Mammary microvascular endothelial cell (primary cell): ENCODE measurements around the gene LRRC74B. TPM values are rescaled to one million over a fixed set of nuclear protein-coding genes. Genes with fewer than 3 reads are reported as not detected.

Experiments
- total RNA-seq: library from RNA; depleted of rRNA; stranded (reverse); fragments of >200 nt; gene quantifications from 2 replicates; pipeline ENCODE4 v1.2.3, GENCODE V29; 2015

LRRC74B gene
- not detected in 2 replicates for total RNA-seq

GRCh38 chr22:21045585-21046294 lies at the start of gene LRRC74B:
Gene LRRC74B, plus strand, starts transcription at chr22:21045946. Its CDS starts 41 bp downstream, at chr22:21045987.

GRCh38 chr22:21001601-21002325 lies 44.0 kb upstream of the LRRC74B start, which contains the start of gene THAP7:
Gene THAP7, minus strand, starts transcription at chr22:21002118. Its CDS starts 207 bp downstream, at chr22:21001911.

GRCh38 chr22:21014726-21015465 lies 30.9 kb upstream of the LRRC74B start, which contains the start of gene P2RX6:
Gene P2RX6, plus strand, starts transcription at chr22:21015165. Its CDS starts 10 bp downstream, at chr22:21015175.

GRCh38 chr22:21032037-21032867 lies 13.5 kb upstream of the LRRC74B start, which contains the start of gene SLC7A4:
Gene SLC7A4, minus strand, starts transcription at chr22:21032561. Its CDS starts 749 bp downstream, at chr22:21031812.

Other genes starting within 250 kb of the LRRC74B start
- 38.3 and 47.6 TPM in 2 replicates for gene PI4KA, start 187.1 kb upstream of the LRRC74B start, total RNA-seq
- 14.8 and 18.1 TPM in 2 replicates for gene SNAP29, start 186.9 kb upstream of the LRRC74B start, total RNA-seq
- gene CRKL, start 128.5 kb upstream of the LRRC74B start, total RNA-seq: 38.0 and 43.0 TPM in 2 replicates
- gene AIFM3, start 78.7 kb upstream of the LRRC74B start, total RNA-seq: 0.07 TPM in 1 of 2 replicates, not detected in the other
- gene LZTR1, start 63.6 kb upstream of the LRRC74B start, total RNA-seq: 31.0 and 32.6 TPM in 2 replicates
- 19.5 and 29.8 TPM in 2 replicates for gene THAP7, start 43.8 kb upstream of the LRRC74B start, total RNA-seq
- gene P2RX6, start 30.8 kb upstream of the LRRC74B start, total RNA-seq: not detected in 2 replicates
- not detected in 2 replicates for gene SLC7A4, start 13.4 kb upstream of the LRRC74B start, total RNA-seq